Right ventricle myocardium inferior (tissue), 1 donor: ENCODE measurements around the gene HECA. TPM values are rescaled to one million over a fixed set of nuclear protein-coding genes. Genes with fewer than 3 reads are reported as not detected.
"Not testable (repeated sequence)": the region's sequence is repeated elsewhere in the genome, so short reads cannot be mapped to it uniquely, and the experiment has no call there.

Experiments
- ATAC-seq: fragments of 200-7000 bp; cut with Tn5 transposase; one replicate; pipeline ENCODE4 v1.9.1; 2020; ENCODE audit warnings: mild to moderate bottlenecking, moderate library complexity
- DNase-seq: peaks from one replicate; pipeline ENCODE4 v3.0.0; 2021; ENCODE audit errors: missing footprints
- intact Hi-C: fragments of 100-400 bp; cut with DNase I; formaldehyde crosslinking; loops from one replicate; pipeline ENCODE4 v1.11.0; 2022
- total RNA-seq: library from RNA; stranded (reverse); fragmentation: NEBNext Ultra II Directional; extraction: Animal tissue kit (Norgen Biotek cat#: 25700); gene quantifications from one replicate; pipeline ENCODE4 v1.2.1, GENCODE V29; 2021
- donor health status: DM: no; HTN: yes; CAD: no; lungs with severe emphysema.

The HECA gene
- total RNA-seq, 1 donor from 2014 or later = 54.9 TPM

DNA sequence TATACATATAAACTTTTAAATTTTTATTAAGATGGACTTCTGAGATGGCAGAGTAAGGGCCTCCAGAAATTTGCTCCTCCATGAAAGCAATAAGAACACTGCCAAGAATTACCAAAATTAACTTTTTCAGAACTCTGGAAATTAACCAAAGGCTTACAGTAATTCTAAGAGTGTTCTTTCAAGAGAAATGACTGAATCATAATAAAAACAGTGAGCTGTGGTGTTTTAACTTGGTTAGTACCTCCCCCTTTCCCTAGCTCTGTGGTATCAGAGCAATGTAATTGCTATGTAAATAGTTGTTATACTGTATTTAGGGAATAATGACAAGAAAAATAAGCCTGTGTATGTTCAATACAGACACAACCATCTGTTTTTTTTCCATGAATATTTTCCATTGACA, 19.0 kb downstream of the HECA start:
- DNase-seq (no peak), ATAC-seq (no peak)
- intact Hi-C loops = no loop called here

DNA sequence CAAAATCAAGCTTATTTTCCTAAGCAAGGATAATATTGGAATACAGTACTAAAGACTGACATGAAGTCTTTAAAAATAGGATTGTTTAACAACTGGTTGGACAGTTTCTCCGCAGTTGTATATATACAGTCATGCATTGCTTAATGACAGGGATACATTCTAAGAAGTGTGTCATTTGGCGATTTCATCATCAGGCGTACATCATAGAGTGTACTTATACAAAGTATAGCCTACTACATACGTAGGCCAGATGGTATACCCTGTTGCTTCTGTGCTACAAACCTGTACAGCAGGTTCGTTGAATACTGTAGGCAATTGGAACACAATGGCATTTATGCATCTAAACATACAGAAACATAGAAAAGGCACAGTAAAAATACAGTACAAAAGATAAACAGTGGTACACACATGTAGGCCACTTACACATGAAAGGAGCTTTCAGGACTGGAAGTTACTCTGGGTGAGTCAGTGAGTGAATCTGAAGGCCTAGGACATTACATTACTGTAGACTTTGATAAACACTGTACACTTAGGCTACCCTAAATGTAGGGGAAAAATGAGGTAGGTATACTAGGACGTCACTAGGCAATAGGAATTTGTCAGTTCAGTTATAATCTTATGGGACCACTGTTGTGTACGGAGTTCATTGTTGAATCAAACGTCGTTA, 20.1 kb downstream of the HECA start:
- DNase-seq (no peak), ATAC-seq (peak; percentile 7)
- intact Hi-C loops = no loop called here

DNA sequence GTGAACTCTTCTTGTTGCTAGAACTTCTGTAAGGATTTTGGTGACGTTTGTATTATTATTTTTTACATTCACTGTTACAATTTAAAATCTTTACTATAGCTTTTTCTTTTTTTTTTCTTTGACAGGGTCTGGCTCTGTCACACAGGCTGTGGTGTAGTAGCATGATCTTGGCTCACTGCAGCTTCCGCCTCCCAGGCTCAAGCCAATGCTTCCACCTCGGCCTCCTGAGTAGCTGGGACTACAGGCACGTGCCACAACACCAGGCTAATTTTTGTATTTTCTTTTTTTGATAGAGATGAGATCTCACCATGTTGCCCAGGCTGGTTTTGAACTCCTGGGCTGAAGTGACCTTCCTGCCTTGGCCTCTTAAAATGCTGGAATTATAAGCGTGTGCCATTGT, 21.2 kb downstream of the HECA start:
- ATAC-seq = no peak
- DNase-seq = no peak
- intact Hi-C loops = no loop called here

DNA sequence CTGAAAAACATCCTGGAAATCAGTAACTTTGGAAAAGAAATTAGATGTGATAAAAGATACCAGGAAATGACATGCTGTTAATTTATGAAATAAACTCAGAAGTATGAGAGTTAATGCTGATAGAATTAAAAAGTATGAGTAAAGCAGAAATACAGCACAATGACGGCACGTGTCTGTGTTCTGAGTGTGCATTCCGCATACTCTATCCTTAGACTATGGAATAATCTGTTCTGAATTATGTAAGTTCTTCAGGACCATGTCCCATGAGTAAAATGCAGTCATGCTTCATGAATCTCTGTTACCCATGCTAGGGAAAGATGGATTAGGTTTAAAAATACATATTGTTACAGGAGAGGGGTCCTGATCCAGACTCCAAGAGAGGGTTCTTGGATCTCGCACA, 21.7 kb downstream of the HECA start:
- intact Hi-C loops = no loop called here
- no peak for ATAC-seq
- DNase-seq = no peak

DNA sequence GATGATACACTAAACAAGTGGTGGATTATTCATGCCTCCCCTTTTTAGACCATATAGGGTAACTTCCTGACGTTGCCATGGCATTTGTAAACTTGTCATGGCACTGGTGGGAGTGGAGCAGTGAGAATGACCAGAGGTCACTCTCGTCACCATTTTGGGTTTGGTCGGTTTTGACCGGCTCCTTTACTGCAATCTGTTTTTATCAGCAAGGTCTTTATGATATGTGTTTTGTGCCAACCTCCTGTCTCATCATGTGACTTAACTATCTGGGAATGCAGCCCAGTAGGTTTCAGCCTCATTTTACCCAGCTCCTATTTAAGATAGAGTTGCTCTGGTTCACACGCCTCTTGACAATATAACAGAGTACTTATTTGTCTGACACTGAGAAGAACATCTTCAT, 22.2 kb downstream of the HECA start:
- ATAC-seq, intact Hi-C loops, DNase-seq: not testable (repeated sequence)

DNA sequence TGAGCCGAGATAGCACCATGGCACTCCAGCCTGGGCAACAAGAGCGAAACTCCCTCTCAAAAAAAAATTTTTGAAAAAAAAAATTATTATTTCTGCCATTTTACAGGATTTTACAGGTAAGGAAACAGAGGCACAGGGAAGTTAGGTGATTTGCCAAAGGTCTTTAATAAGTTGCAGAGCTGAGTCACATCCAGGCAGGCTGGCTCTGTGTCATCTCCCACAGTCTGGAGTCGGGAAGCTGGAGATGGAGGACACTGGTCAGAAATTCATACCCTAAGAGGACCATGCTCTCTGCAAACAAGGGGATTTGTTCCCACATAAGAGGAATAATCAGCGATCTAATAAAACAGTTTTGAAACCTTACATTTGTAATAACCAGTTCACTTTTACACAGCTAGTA, 24.1 kb downstream of the HECA start:
- ATAC-seq = no peak
- DNase-seq = no peak
- intact Hi-C loops = no loop called here

DNA sequence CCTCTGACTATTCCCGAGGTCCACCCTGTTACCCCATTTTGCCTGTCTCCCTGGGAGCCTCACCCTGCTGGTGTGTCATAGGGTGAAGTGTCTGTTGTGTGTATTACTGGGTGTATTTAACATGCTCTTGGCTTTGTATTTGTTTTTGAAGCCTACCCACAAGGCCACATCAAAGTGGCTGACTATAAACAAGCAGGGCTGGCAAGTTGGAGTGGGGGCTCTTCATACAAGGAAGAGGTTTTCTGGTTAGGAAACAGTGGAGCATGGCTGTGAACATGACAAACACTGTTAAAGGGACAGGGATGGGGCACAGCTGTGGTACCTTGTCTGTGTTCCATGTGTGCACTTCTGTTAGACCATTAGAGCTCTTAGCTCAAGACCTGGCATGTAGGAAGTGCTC, 26.3 kb downstream of the HECA start:
- ATAC-seq (no peak), DNase-seq (no peak)
- intact Hi-C loops = no loop called here

DNA sequence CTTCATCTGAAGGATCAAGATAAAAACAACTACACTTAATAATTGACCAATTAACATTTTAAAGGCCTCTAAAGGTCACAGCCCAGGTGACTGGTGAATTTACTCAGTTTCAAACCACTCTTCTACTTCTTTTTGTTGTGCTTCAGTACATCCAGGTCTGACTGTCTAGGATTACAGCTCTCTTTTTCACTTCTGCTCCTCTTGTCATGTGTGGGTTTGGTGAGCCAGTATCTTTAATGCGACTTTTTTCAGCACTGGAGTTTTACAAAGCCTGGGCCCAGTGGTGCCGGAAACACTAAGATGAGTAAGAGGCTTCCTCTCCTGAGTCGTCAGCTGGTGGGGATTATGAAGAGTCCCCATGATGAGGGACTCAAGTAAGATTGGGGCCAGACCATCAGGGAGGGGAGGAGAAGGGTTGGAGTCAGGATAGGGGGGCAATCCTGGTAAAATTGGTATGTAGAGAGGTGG, 27.0 kb downstream of the HECA start:
- intact Hi-C loops = no loop called here
- no peak for DNase-seq
- no peak for ATAC-seq

DNA sequence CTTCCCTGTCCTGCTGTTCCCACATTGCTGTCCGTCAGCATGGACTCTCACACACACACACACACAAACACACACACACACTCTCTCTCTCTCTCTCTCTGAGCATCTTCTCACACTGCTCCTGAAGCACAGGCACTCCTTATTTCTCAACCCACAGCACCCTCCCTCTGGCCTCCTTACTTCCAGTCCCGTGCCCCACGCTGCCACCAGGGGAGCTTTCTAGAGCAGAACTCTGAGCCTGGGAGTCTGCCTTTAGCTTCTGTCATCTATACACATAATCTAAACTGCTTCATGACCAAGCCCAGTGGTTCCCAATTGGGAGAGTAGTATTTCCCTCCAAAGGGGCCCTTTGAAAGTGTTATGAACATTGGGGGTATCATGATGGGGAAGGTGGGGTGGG, 29.1 kb downstream of the HECA start:
- DNase-seq (no peak), ATAC-seq (peak; percentile 14)
- intact Hi-C loops = no loop called here

DNA sequence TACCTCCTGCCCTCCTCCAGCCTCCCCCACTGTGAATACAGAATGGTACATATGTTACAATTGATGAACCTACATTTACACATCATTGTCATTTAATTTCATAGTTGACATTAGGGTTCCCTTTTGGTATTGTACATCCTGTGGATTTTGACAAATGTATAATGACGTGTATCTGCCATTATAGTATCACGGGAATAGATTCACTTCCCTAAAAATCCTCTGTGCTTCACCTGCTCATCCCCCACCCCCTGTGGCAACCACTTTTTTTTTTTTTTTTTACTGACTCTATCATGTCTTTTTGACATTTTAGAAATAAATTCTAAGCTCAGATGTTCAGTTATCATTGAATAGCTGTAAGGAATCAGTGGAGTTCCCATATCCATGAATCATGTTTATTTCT, 30.4 kb downstream of the HECA start:
- no peak for DNase-seq
- no peak for ATAC-seq
- intact Hi-C loops = no loop called here

DNA sequence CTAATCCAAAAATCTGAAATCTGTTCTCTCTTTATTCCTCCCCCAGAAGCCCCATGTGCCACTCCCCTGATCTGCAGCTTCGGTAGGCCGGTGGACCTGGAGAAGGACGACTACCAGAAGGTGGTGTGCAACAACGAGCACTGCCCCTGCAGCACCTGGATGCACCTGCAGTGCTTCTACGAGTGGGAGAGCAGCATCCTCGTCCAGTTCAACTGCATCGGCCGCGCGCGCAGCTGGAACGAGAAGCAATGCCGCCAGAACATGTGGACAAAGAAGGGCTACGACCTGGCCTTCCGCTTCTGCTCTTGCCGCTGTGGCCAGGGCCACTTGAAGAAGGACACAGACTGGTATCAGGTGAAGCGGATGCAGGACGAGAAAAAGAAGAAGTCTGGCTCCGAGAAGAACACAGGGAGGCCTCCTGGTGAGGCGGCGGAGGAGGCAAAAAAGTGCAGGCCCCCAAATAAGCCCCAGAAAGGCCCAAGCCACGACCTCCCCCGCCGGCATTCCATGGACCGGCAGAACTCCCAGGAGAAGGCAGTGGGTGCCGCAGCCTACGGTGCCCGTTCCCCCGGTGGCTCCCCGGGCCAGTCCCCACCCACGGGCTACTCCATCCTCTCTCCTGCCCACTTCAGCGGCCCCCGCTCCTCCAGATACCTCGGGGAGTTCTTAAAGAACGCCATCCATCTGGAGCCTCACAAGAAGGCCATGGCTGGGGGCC, 31.5 kb downstream of the HECA start:
- intact Hi-C loops = no loop called here
- DNase-seq (no peak), ATAC-seq (no peak)

DNA sequence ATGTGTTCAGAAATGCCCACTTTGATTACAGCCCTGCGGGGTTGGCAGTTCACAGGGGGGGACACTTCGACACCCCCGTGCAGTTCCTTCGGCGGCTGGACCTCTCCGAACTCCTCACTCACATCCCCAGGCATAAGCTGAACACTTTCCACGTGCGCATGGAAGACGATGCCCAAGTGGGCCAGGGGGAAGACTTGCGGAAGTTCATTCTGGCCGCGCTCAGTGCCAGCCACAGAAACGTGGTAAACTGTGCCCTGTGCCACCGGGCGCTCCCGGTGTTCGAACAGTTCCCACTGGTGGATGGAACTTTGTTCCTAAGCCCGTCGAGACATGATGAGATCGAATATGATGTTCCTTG, 32.1 kb downstream of the HECA start:
- ATAC-seq (no peak), DNase-seq (no peak)
- intact Hi-C loops = no loop called here

DNA sequence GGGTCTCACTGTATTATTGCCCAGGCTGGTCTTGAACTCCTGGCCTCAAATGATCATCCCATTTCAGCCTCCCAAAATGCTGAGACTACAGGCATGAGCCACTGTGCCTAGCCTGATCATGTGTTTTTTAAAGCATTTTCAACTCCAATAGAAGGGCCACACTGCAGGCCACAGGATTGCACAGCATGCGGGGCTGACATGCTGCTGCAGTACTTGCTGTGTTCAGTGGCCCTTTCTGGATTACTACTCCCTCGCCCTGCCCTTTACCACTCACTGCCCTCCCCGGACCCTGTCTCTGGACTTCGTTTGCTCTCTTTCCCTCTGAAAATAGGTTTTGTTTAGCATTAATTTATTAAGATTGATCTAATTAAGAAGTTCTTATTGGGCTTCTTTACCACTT, 37.3 kb downstream of the HECA start:
- DNase-seq = no peak
- intact Hi-C loops = no loop called here
- ATAC-seq = no peak

DNA sequence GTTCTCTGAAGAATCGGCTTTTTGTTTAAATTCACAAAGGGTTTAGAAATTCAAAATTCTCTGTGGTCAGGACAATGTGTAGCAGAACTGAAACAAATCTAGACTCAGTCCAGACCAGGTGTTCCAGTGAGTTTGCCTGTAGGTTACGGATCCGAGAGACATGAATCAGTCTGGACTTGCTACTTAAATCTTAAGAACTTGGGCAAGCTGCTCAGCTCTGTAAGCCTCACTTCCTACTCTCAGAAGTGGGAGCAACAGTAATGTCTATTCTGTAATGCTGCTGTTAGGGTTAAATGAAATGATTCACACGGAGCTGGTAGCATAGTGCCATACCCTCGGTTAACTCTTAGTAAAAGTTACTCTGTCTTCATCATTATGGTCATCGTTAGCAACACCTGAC, 37.7 kb downstream of the HECA start:
- DNase-seq (no peak), ATAC-seq (no peak)
- intact Hi-C loops = no loop called here

DNA sequence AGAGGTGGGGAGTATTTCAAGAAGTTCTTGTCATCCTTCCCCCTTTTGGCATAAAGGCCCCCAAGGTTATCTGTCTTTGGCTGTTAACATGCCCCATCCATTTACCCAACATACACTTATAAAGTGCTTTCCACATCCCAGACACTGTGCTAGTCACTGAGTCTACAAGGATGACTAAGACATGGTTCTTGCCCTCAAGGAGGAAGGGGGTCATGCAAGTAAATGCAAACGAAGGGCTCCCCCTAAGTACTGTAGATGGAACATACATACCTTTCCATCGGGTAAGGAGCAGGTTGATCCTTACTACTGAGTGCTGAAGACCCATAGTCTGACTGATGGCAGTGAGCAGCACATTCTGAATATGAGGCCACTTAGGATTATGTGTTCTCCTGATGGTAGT, 38.3 kb downstream of the HECA start:
- intact Hi-C loops = no loop called here
- no peak for ATAC-seq
- no peak for DNase-seq

DNA sequence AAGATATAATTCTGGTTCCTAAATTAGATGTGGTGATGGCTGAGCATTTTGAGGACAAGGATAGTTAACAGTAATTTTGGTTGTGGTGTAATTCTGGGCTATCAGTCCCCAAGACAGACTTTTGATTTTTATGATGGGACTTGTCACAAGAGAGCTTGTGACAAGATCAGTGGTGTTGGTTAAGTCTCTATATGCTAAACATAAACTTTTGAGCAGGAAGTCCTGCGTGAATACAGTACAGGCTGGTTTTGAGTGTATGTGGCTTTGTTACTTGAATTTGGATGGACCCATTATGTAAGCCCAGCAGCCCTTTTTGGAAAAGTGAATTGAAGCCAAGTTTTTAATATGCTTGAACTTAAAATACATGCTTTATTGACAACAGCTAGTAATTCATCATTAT, 38.9 kb downstream of the HECA start:
- no peak for DNase-seq
- ATAC-seq = no peak
- intact Hi-C loops = no loop called here

DNA sequence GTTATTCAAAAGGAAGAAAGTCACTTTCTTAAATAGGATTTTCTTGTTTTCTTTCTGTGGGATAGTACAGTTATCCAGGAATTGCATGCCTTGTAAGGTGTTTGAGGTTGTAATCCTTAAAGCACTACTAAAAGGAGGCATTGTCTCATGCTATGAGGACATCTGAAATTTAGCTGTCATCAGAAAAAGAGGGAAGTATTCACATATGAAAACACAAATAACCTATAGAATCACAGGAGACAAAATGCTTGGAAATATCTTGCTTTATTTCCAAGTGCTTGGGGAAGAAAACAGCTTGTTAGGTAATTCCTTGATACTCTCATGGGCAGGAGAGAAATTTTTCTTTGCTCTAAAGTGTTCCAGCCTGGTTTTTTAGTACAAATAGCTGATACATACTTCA, 40.1 kb downstream of the HECA start:
- DNase-seq (no peak), ATAC-seq (no peak)
- intact Hi-C loops = no loop called here

DNA sequence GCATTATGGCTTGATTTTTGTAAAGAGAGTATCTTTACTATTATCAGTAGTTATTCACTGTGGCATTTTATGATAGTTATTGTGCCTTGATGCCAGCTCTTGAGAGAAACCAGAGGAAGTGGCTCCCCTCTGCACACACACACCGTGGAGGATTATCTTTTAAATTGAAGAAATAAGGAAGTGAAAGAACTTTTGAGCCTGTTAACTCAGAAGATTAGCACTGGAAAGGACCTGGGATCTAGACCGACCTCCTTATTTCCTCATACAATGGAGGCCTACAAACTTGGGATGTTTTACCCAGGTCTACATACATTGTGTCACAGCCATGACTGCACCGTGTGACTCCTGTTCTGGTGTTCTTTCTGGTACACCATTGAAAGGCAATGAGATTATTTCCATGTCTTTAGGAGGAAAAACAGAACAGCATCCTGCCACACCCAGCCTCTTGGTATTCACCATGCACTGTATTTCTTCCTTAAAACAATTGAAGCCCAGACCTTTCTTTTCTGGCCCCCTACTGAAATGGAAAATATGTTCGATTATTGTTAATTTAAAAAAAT, 40.6 kb downstream of the HECA start:
- DNase-seq (no peak), ATAC-seq (peak; percentile 31)
- intact Hi-C loops = no loop called here

DNA sequence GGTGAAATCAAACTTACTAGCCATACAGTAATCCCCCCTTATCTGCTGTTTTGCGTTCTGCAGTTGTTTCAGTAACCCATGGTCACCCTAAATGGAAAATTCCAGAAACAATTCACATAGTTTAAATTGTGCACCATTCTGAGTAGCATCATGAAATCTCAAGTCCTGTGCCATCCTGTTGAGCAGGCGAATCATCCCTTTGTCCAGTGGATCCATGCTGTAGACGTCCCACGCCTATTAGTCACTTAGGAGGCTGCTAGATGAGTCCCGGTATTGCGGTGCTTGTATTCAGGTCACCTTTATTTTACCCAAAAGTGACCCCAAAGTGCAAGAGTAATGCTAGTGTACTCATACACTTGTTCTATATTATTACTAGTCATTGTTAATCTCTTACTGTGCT, 46.4 kb downstream of the HECA start:
- intact Hi-C loops = no loop called here
- ATAC-seq (no peak), DNase-seq (no peak)

DNA sequence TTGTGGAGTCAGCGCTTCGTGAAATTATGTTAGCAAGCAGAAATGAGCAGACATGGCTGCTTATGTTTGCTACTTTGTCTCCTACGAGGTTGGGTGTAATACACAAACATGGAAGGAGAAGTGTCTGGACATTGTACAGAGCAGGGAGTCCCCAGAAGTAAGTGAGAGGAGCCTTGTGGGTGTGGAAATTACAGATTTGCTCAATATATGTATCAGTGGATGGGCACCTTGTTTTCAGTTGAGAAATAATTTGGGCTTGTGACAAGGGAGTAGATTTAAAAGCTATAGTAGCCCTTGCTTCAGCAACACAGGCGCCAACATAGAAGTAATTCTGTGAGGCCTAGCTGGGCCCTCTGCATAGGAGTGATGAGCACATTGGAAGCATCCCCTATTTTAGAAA, 49.2 kb downstream of the HECA start:
- DNase-seq = no peak
- ATAC-seq = no peak
- intact Hi-C loops = no loop called here

DNA sequence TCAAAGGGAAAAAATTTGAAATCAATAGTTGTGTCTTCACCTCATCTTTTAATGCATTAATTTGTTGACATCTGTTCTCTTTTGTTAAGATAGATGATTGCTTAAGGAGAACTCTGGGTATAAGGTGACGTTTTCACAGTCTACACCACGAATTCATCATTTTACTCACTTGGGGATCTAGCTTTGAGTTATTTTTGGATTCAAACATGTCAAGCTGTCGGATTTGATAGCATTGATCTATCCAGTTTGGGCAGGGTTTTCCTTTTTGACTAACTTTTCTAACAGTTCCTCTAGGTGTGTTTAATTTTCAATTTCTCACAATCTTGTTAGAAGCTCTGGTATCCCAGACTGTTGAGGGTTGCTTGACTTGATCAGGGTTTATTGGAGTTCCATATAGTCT, 49.6 kb downstream of the HECA start:
- ATAC-seq (no peak), DNase-seq (no peak)
- intact Hi-C loops = no loop called here
